Activated effector memory CD4-positive, alpha-beta T cell treated with anti-CD3 and anti-CD28 coated beads, Interleukin-2, amount 50 U/mL, for 16 hours (primary cell): ENCODE measurements around the gene SORCS2.

ENCODE experiments used
- DNase-seq: peaks from one replicate; pipeline ENCODE4 v3.0.0-alpha.2; 2020

The SORCS2 gene

DNA sequence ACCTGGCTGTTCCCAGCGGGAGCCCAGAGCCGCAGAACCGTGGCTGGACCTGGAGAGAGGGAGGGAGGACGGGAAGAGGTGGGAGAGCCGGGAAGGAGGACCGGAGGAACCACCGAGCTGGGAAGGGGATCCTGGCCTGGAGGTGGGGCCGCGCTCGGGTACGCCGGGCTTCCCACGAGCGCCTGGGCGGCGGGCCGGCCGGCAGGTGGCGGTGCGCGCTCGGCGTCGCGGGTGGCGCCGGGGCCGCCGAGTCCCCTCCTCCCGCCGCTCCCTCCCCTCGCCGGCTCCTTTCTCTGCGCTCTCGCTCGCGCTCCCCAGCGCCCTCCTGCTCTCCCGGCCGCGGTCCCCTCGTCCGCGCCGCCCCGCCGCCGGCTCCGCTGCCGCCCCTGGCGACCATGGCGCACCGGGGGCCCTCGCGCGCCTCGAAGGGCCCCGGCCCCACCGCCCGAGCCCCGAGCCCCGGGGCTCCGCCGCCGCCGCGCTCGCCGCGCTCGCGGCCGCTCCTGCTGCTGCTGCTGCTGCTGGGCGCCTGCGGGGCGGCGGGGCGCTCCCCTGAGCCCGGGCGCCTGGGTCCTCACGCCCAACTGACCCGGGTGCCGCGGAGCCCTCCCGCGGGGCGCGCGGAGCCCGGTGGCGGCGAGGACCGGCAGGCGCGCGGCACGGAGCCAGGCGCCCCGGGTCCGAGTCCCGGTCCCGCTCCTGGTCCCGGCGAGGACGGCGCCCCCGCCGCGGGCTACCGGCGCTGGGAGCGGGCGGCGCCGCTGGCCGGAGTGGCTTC, at the start of gene SORCS2:
Gene SORCS2, plus strand, starts transcription at position 287 of the 778 bp plus-strand sequence.
- DNase-seq = peak; percentile 72

DNA sequence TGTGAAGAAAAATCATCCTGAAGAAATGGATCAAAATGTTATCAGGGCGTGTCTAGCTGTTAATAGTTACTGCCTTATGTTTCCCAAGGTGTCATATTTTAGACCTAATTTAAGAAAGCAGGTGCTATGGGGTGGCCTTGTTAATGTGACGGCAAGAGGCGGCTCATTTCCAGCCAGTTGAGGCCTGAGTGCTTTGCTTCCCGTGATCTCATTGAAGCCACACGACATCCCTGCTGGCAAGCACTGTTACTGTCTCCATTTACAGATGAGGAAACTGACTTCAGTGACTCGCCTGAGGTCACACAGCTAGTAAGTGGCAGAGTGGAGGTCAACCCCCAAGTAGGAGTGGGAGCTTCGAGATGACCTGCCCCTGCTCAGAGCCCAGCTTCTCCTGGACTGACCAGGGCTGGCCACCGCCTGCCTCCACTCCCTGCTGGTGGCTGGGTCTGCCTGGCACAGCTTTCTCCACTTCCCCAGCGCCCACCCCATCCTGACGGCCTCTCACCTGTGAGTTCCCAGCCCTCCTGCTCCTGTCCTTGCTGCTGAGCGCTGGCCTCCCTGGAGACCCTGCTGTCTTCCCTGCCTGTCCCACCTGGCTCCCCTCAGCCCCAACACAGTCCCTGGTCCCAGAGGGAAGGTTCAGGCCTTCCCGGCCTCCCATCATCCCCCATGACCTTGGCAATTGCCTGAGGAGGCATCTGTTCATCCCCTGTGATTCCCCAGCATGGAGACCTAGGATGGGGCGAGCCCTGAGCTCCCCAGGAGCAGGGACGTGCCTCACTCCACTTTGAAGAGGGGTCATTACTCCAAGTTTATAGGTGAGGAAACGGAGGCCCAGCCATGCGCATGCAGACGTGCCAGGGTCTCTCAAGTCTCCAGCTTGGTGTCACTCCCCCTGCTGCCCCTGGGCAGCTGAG, 47.7 kb upstream of the SORCS2 start:
- no peak for DNase-seq

DNA sequence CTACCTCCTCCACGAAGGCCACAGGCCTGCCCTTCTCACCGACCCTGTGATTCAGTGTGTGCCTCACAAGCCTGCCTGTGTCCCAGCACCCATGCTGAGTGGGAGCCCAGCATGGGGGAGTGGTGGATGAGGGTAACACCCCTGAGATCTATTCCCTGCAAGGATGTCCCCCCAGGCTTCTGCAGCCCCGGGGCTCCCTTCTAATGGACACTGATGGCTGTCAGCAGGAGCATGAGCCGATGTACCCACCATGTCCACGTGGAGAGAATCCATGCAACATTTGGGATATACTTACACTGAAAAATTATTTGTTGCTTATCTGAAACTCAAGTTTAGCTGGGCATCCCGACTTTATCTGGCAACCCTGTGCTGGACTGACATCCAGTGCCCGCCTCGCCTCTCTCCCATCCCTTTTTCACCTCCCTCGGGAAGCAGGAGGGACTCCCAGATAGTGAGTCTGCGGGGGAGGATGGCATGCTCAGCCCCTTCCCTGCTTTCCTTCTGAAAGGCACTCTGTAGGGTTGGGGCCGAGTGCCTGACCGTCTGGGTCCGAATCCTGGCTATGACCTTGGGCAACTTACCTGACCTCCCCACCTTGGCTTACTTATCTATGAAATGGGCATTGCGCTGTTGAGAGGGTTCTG, 46.9 kb upstream of the SORCS2 start:
- no peak for DNase-seq

DNA sequence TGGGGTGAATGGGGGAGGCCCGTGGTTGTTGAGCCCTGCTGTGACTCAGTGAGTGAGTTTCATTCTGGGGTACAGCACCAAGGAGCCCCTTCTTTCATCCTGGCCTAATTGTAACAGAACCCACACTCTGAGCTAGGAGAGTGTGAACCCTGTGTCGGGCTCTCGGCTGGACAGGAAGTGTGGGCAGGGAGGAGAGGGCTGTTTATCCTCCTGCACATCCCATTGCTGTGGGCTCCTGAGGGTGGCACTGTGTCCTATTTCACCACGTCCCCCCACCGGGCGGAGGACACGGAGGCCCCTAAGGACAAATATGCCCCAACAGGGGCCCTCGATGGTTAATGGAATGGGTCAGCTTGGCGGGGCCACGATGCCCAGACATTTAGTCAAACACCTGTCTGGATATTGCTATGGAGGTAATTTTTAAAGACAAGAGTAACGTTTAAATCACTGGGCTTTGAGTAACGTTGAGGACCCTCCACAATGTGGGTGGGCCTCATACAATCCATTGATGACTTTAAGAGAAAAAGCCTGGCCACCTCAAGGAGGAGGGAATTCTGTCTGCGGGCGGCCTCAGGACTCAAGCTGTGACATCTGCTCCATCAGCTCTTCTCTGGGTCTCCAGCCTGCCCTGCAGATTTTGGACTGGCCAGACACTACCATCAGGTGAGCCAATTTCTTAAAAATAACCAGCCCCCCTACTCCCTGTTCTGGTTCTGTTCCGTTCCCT, 46.1 kb upstream of the SORCS2 start:
- DNase-seq = no peak

DNA sequence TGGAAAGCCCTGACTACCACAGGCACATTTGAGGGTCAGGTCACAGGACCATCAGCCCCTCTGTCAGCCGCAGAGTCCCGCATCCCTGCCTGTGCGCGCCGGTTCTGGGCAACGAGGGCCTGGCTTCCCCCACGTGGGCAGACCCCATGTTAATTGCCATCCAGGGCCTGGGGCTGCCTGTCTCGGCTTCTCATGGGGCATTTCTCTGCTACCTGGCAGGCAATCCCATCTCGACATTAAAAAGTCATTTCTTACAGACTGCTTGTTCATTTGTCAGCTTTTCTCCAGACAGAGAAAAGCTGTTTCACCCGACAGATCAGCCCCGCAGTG, 45.6 kb upstream of the SORCS2 start:
- no peak for DNase-seq

DNA sequence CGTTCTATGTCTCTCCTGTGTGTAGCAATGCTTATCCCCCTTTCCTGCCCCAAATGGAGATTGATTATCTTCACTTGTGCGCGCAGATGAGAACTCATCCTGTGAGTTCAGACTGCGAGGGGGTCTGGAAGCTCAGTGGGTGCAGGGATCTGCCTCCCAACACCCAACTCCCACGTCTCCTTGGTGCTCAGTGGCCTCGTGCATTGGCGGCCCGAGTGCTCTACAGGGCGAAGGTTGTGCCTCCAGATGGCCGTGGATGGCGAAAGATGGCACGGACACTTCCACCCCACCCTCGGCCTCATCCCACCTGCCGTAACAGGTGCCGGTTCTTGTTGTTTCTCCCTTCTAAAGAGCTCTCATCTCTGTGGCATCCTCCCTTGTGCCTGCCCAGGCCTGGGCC, 45.1 kb upstream of the SORCS2 start:
- no peak for DNase-seq

DNA sequence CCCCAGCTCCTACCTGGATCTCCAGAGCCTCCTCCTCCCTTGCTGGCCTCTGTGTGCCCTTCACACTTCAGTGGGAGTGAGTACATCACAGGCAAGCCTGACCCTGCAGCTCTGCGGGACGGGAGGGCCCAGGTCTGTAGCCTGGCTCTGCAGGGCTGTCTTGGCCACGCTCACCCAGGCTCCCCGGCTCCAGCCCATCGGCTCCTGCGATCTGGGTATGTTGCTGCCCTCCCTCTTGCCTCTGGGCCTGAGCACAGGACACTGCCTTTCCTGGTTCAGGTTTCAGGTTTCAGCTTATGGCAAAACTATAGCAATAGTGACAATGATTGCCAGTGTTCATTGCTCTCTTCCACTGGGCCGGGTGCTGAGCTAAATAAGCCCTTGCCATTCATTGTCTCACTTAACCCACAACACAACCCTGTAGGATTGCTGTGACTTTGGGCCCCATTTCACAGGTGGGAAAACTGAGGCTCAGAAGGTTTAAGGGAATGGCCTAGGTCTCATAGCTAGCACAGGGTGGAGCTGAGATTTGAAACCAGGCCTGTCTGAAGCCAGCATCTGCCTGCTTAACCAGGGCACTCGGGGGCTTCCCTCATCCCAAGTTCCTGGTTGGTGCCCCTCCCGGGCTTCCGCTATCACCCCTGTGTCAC, 44.6 kb upstream of the SORCS2 start:
- no peak for DNase-seq

DNA sequence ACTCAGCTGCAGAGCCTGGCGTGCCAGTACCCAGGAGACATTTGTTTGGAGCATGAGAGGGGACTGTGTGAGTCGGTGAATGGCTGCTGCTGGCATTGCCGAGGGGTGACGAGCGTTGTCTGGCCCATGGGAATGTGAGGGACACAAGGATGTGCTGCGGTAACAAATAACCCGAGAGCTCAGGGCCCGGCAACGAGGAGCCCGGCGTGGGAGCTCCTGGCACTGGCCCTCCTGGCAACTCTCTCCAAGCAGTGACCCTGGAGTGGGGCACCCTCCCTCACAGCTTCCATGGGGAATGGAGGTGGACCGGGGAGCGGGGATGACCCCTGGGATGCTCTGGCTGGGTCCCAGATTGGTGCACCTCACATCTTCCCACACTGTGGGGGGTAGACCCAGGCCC, 44.0 kb upstream of the SORCS2 start:
- no peak for DNase-seq

DNA sequence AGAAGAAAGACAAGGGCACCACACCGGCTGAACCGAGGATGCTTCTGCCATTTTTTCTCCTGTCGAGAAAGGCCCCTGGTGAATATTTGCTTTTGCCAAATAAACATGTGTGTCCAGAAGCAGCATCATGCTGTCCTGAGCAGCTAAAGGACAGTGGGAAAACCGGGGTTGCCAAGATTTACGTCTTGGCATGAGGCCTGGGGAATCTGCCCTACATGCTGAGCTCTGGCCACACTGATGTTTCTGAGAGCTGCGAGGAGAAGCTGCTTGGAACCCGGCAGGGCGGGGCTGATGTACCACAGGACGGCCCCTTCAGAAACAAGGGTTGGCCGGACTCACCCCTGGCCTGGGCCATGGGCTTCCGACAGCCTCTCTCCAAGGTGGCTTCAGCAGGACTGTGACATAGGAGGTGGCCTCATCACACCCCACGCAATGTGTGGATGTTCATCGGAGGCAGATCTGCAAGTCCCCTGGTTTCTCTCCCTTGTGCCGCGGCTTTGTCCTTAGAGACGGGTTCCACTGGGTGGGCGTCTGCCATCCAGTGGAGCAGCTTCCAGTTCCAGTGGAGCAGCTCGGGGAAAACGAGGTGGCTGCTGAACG, 42.2 kb upstream of the SORCS2 start:
- DNase-seq = no peak

DNA sequence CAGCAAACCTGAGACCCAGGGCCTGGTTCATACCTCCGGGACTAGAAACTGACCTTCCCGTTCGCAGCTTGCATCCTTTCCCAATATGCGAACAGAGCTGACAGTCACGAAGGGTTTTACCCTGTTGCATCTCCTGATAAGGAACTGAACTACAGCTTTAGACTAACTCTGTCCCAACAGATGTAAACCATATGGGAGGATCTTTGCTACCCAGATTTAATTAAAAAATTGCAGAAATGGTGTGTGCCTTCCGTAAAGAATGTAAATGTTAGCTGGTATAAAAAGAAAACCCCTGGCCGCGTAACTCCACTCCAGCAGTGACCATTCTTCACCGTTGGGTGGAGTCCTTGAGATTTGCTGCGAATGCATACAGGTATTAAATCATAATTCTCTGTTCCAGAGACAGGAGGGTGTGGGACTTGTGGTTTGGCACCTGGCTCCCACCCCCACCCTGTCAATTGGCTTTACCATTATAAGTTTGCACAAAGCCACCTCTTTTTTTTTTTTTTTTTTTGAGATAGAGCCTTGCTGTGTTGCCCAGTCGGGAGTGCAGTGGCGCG, 40.6 kb upstream of the SORCS2 start:
- no peak for DNase-seq

DNA sequence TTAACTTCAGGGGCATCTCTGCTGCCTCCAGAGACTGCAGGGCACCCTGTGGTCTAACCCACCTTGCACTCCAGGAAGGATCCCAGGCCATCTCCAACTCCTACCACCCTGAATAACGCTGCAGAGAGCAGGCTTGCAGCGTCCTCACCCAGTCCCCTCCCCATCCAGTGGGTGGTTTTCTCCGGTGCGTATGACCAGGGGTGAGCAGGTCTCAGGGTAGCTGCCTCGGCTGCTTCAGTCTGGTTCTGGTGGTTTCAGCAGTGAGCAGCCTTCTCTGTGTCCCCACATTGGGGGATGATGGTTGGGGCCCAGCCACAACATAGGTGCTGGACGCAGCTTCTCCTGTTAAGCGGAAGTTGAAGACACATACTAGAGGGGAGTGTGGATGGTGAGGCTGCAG, 38.6 kb upstream of the SORCS2 start:
- peak; percentile 36 for DNase-seq

DNA sequence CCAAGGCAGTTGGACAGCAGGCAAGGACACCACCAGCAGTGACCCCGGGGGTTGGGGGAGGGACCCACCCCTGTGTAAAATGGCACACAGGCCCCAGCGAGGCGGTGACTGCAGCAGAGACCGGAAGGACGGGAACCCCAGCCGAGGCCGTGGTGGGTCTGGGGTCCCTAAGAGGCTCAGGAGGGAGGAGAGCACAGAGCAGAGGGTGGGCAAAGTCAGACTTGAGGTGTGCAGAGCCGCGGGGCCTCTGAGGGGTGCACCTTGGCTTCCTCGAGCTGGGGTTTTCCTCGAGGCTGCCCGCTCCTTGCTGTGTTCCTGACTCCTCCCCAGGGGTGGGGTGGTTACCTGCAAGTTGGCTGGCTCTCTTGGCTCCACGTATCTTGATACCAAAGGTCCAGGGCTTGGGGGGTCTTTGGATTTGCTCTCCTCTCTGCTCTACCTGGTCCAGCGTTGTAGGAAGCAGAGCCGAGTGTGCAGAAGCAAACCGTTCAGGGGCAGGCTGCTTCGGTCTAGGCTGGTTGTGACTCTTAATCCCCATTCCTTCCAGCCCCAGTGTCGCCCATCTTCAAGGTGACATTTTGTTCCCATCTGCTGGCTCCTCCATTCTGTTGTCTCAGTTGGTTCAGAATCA, 37.9 kb upstream of the SORCS2 start:
- peak; percentile 52 for DNase-seq

DNA sequence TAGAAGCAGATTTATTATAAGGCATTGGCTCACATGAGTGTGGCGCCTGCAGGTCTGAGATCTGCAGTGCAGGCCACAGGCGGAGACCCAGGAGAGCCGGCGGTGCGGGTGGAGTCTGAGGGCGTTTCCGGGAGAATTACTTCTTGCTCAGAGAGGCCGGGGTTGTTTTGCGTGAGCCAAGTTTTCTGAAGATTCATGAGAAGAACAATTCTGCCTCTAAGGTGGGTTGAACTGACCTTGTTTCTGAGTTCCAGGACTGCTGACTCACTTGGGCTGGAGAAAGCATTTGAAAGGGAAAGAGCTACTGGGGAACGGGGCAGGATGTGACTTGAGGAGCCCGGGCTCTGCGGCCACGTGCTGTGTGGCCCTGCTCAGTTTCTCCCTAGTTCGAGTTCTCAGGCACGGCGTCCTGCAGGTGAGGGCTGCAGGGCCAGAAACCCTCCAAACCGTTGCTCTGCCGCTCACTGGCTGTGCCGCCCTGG, 36.7 kb upstream of the SORCS2 start:
- DNase-seq = peak; percentile 37

DNA sequence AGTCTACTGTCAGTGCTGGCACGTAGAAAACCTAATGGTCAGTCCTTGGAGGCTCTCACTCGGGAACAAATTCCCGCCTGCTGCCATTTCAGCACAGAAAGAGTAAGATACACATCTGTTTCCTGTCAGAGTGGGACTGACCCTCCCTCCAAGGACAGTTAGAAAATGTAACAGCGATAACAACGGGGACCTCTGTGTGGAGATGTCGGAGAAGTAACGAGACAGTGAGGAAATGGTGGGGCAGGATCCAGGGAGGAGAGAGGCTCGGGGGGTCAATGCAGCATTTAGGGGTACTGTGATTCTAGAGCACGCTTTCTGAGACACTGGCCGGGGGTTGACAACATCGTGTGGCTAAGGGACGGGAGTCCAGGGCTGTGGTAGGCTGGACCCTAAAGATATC, 36.0 kb upstream of the SORCS2 start:
- peak; percentile 37 for DNase-seq

DNA sequence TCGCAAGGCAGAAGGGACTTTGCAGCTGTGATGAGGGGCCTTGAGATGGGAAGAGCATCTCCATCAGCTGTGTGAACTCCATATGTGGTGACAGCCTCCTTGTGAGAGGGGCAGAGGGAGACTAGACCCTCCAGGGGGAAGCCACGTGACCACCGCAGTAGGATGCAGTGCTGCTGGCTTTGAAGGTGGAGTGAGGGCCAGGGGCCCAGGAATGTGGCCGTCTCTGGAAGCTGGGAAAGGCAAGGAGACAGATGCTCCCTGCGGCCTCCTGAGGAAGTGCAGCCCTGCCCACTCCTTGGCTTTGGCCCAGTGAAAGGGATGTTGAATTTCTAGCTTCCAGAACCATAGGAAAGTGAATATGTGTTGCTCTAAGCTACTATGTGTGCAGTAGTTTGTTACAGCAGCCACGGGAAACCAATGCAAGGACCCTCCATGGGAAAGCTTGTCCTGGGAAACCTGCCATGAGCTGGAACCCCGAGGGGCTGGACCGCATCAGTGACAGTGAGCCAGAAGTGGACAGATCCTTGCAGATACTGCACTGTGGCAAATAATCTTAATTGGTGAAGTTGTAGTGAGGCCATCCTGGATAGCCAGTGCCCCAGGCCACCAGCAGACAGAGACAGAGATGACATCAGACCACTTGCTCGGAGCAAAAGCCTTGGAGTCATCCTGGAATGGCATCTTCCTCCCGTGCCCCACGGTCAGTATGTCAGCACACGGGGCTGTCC, 35.4 kb upstream of the SORCS2 start:
- DNase-seq = peak; percentile 37

DNA sequence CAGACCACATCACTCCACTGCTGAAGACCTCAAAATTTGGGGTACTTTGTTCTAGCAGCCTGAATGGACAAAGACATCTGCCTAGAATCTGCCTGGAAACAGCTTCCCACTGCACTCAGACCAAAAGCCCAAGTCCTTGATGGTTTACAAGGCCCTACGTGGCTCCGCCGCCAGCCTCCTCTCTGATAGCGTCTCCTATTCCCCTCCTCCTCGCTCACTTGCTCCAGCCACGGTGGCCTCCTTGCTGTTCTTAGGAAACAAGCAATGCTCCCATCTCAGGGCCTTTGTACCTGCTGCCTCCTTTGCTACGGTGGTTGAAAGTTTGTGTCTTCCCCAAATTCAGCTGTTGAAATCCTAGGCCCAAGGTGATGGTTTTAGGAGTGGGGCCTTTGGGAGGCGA, 34.7 kb upstream of the SORCS2 start:
- peak; percentile 45 for DNase-seq

DNA sequence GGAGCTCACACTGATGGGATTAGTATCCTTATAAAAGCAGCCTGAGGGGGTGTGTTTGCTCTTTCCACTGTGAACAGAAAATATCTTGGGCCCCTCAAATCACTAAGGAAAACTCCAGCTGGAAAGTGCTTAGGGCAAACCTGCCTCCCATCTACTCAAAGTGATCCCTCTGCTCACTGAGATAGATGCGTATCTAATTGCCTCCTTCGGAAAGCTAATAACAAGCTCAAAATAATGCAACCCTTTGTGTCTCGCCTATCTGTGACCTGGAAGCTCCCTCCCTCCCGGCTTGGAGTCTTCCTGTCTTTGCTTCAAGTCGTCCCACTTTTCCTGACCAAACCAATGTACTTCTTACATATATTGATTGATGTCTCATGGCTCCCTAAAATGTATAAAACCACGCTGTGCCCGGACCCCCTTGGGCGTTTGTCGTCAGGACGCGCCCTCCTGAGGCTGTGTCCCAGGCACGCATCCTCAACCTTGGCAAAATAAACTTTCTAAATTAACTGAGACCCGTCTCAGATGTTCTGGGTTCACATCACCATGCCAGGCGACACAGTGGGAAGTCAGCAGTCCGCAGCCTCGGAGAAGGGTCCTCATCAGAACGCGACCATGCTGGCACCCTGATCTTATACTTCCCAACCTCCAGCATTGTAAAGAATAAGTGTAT, 34.1 kb upstream of the SORCS2 start:
- DNase-seq = peak; percentile 17

DNA sequence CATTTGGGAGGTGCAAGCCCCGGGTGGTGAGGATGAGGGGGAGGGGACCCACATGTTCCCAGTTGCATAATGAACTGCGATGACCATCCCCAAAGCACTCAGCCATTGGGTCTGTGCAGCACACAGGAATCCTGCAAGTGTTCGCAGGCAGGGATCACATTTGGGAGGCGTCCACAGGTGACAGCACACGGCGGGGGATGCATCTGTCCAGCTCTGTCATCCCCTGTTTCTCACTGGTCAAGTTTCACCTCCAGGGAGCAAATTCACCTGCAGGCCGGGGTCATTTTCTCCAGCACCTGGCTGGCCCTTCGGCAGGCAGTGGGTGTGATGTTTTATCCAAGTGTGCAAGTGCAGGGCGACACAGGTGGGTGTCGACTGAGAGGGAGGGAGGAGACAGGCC, 33.3 kb upstream of the SORCS2 start:
- peak; percentile 25 for DNase-seq

DNA sequence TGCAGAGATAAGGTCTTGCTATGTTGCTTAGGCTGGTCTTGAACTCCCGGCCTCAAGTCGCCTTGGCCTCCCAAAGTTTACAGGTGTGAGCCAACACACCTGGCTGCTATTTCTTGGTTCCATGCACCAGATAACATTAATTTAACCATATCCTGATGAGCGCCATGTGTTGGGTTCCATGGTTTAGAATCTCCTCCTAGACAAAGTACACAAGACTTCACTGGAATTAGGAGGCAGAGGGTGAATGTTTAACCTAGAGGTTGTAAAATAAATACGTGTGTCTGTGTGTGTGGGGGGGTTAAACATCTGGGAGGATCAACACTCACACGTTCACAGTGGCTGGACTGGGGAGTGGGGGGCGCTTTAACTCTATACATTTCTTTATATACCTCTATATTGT, 32.4 kb upstream of the SORCS2 start:
- peak; percentile 6 for DNase-seq

DNA sequence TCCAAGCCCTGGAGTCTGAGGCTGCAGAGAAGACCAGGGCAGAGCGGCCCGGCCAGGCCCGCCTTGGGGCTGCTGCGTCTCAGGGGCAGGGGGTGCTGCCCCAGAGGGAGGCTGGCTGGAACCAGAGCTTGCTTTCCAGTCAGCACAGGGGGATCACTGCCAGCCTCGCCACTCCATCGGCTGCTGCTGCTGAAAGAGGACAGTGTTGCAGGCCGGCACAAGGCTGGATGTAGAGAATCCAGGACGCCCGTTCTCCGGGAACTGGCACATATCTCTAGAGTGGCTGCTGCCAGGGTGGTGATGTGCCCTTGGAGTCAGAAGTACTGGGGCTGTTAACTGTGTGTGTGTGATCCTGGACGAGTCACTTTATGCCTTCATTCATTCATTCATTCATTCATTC, 31.9 kb upstream of the SORCS2 start:
- peak; percentile 22 for DNase-seq
